Tibial artery (tissue), 4 donors: ENCODE results near the gene SLC35D2.
"Not testable (repeated sequence)": the region's sequence is repeated elsewhere in the genome, so short reads cannot be mapped to it uniquely, and the experiment has no call there.

Source experiments
- DNase-seq, 2 donors: peaks; one replicate each; pipeline ENCODE4 v3.0.0-alpha.2; 2019
- H3K27ac ChIP-seq, 2 donors: fragments of 200-600 bp; sonication (generic) in 1 of 2; 1 replicate in 1 of 2; 2 replicates in 1 of 2; pipeline ENCODE4 v1.5.1; 2018 to 2019; ENCODE audit warnings: mild to moderate bottlenecking in 1 of 2
- H3K27me3 ChIP-seq, 2 donors: fragments of 200-600 bp; sonication (generic) in 1 of 2; one replicate each; pipeline versions ENCODE4 v1.5.1 to v1.6.0; 2016 to 2019
- H3K36me3 ChIP-seq, 3 donors: fragments of 200-600 bp; sonication (generic) in 2 of 3; one replicate each; pipeline ENCODE4 v1.5.1; 2016 to 2019; ENCODE audit warnings: mild to moderate bottlenecking in 2 of 3
- H3K4me1 ChIP-seq, 4 donors: fragments of 200-600 bp; sonication (generic) in 2 of 4; 1 replicate in 3 of 4; 2 replicates in 1 of 4; pipeline ENCODE4 v1.5.1; 2016 to 2019
- H3K4me3 ChIP-seq, 2 donors: fragments of 200-600 bp; sonication (generic) in 1 of 2; 1 replicate in 1 of 2; 2 replicates in 1 of 2; pipeline ENCODE4 v1.5.1; 2018 to 2019; ENCODE audit warnings: mild to moderate bottlenecking in 2 of 2
- H3K9me3 ChIP-seq, 3 donors: fragments of 200-600 bp; sonication (generic) in 1 of 3; one replicate each; pipeline ENCODE4 v1.5.1; 2016 to 2019
- intact Hi-C: fragments of 100-400 bp; cut with DNase I; formaldehyde crosslinking; loops from one replicate; pipeline ENCODE4 v1.15.0; 2023; ENCODE audit warnings: low total_unique reads
- TF ChIP-seq, protein P1 (sequence below), 2 experiments: fragments of 200-600 bp in 1 of 2; fragments of 450-650 bp in 1 of 2; IDR thresholded peaks; one replicate each; pipeline ENCODE4 v1.5.1; 2017 to 2019; ENCODE audit warnings: antibody characterized with exemption in 2 of 2, mild to moderate bottlenecking in 1 of 2, moderate library complexity in 1 of 2

Gene SLC35D2

DNA sequence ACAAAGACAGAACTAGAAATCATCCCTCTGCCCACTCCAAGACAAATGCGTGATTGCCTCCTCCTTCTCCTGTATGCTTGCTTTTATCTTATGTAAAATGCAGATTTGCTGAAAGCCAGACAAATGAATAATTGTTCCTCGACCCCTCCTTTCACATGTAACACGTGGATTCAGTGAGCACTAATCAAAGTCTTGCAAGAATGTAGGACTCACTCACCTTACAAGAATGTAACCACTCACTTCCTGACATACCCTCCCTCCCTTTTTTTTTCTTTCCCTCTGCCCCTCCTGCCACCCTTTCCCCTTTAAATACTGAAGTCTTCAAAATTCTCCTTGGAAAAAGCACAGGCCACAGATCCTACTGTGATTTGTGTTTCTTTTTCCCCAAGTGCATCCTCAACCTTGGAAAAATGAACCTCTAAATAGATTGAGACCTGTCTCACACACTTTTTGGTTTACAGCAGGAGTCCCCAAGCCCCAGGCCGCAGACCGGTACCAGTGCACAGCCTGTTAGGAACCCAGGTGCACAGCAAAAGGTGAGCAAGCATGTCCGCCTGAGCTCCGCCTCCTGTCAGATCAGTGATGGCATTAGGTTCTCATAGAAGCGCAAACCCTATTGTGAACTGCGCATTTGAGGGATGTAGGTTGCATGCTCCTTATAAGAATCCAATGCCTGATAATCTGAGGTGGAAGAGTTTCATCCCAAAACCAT is 52.1 kb downstream of the SLC35D2 start:
- H3K4me1 ChIP-seq, result no peaks in the 10 kb centered on the region
- intact Hi-C loops, result no loop called here
- H3K4me3 ChIP-seq, result no peak overlapping the region
- peaks cover 3 to 26% (median 15%) of the 10 kb centered on the region in 3 donors for H3K36me3 ChIP-seq
- H3K9me3 ChIP-seq, result no peaks in the 10 kb centered on the region
- H3K27ac ChIP-seq, result no peak overlapping the region
- TF ChIP-seq, protein P1, sequence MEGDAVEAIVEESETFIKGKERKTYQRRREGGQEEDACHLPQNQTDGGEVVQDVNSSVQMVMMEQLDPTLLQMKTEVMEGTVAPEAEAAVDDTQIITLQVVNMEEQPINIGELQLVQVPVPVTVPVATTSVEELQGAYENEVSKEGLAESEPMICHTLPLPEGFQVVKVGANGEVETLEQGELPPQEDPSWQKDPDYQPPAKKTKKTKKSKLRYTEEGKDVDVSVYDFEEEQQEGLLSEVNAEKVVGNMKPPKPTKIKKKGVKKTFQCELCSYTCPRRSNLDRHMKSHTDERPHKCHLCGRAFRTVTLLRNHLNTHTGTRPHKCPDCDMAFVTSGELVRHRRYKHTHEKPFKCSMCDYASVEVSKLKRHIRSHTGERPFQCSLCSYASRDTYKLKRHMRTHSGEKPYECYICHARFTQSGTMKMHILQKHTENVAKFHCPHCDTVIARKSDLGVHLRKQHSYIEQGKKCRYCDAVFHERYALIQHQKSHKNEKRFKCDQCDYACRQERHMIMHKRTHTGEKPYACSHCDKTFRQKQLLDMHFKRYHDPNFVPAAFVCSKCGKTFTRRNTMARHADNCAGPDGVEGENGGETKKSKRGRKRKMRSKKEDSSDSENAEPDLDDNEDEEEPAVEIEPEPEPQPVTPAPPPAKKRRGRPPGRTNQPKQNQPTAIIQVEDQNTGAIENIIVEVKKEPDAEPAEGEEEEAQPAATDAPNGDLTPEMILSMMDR (IDR thresholded peaks at IDR 0.05), result no peak
- DNase-seq, result no peak
- no peaks in the 10 kb centered on the region for H3K27me3 ChIP-seq

DNA sequence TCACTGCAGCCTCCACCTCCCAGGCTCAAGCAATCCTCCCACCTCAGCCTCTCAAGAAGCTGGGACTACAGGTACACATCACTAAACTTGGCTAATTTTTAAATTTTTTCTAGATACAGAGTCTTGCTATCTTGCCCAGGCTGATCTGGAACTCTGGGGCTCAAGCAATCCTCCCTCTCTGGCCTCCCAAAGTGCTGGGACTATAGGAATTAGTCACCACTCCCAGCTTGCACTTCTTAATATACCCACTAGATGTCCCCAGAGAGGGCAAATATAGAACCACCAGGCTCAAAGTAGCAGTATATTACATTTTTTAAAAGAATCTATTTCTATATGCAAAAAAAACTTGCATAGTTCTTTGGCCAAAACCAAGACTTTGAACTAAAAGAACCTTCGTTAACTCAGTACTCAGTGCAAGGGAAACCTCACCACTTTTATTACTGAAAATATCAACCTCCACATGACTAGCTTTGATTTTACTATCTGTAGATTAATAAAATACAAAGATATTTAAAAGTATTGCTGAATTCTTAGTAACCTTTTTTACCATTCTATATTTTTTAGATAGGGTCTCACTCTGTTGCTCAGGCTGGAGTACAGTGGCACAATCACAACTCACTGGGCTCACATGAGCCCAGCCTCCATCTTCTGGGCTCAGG is 55.7 kb downstream of the SLC35D2 start:
- peaks cover 5 to 32% (median 26%) of the 10 kb centered on the region in 3 donors for H3K36me3 ChIP-seq
- DNase-seq, result peak in 1 of 2 donors; percentile 59
- H3K27ac ChIP-seq, result no peak overlapping the region
- intact Hi-C loops, result loop anchor here (5.0 kb wide), 1 partner anchor 339 kb away; no protein-coding TSS in a partner anchor
- no peak overlapping the region for H3K4me3 ChIP-seq
- no peaks in the 10 kb centered on the region for H3K4me1 ChIP-seq
- H3K27me3 ChIP-seq, result no peaks in the 10 kb centered on the region
- no peaks in the 10 kb centered on the region for H3K9me3 ChIP-seq
- TF ChIP-seq, protein P1 (IDR thresholded peaks at IDR 0.05), result peak; percentile 84 to 88

DNA sequence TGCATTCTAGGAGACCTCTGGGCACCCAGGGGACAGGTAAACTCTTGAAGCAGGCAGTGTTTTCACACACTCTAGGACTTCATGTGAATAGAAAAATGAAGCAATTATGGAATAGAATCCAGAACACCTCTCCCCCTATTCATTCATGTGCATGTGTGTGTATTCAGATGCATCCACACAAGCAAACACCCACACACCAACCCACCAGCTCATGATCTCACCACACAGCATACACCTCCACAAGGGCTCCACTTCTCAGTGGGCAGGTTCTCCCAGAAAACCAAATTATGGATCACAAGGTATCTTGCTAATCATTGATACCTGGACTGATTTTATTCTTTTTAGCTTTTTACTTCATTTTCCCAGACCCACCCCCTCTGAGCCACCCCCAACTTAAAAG is 60.3 kb downstream of the SLC35D2 start:
- TF ChIP-seq, protein P1 (IDR thresholded peaks at IDR 0.05), result no peak
- H3K4me3 ChIP-seq, result no peak overlapping the region
- H3K27me3 ChIP-seq, result no peaks in the 10 kb centered on the region
- DNase-seq, result no peak
- no peaks in the 10 kb centered on the region for H3K9me3 ChIP-seq
- intact Hi-C loops, result no loop called here
- H3K4me1 ChIP-seq, result no peaks in the 10 kb centered on the region
- H3K36me3 ChIP-seq, result peaks cover 11 to 42% (median 27%) of the 10 kb centered on the region in 3 donors
- H3K27ac ChIP-seq, result no peak overlapping the region

DNA sequence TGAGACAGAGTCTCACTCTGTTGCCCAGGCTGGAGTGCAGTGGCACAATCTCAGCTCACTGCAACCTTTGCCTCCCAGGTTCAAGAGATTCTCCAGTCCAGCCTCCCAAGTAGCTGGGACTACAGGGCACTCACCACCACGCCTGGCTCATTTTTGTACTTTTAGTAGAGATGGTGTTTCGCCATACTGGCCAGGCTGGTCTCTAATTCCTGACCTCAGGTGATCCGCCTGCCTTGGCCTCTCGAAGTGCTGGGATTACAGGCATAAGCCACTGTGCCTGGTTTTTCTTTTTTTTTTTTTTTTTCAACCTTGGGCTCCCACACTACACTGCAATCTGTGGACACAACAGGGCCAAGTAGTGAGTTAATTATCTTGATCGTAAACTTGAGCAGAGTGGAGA is 60.8 kb downstream of the SLC35D2 start:
- intact Hi-C loops, DNase-seq, H3K27me3 ChIP-seq, H3K4me3 ChIP-seq, H3K27ac ChIP-seq, H3K4me1 ChIP-seq, H3K9me3 ChIP-seq: not testable (repeated sequence)
- H3K36me3 ChIP-seq, result peaks cover 11 to 42% (median 27%) of the 10 kb centered on the region in 3 donors

DNA sequence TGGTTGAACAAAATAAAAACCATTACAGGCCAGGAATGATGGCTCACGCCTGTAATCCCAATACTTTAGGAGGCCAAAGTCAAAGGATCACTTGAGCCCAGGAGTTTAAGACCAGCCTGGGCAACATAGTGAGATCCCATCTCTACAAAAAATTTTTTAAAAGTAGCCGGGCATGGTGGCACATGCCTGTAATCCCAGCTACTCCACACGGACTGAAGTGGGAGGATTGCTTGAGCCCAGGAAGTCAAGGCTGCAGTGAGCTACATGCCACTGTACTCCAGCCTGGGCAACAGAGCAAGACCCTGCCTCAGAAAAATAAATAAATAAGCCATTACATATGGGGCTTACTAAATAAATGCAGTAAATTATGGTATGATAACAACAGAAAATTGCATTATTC is 61.3 kb downstream of the SLC35D2 start:
- H3K9me3 ChIP-seq, H3K4me3 ChIP-seq, intact Hi-C loops, H3K27me3 ChIP-seq, DNase-seq, H3K4me1 ChIP-seq, H3K27ac ChIP-seq: not testable (repeated sequence)
- H3K36me3 ChIP-seq, result peaks cover 11 to 42% (median 27%) of the 10 kb centered on the region in 3 donors

DNA sequence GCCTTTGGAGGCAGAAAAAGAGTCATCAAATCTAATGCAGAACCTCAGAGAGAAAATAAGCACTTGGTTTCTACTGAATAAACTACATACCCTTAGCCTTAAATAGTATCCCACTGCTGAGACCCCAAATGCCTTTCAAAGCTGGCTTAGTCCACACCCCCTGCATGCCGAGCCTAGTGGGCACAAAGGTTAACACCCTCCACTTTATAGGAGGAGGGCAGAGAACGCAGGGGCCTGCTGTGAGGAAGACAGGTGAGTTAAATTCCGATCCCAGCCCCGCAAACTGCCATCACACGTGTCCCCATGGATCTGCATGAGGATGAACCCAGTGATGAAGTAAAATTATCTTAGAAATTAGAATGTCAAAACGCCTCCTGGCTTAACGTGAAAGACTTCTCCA is 62.0 kb downstream of the SLC35D2 start:
- TF ChIP-seq, protein P1 (IDR thresholded peaks at IDR 0.05), result no peak
- Histone ChIP-seq H3K36me3 (peaks cover 11 to 42% (median 27%) of the 10 kb centered on the region in 3 donors), H3K4me3 (no peak overlapping the region), H3K4me1 (no peaks in the 10 kb centered on the region), H3K27ac (no peak overlapping the region), H3K9me3 (no peaks in the 10 kb centered on the region), H3K27me3 (no peaks in the 10 kb centered on the region)
- no peak for DNase-seq
- intact Hi-C loops, result no loop called here
